Ovary (tissue), 3 donors: ENCODE results near the gene ATP13A5.

Source experiments
- POLR2A ChIP-seq: fragments of 450-650 bp; IDR thresholded peaks from one replicate; pipeline ENCODE4 v1.6.1; 2017; ENCODE audit warnings: antibody characterized with exemption, mild to moderate bottlenecking, moderate library complexity
- TF ChIP-seq, protein P1 (sequence below), 3 donors: fragments of 450-650 bp in 2 of 3; fragments of 200-600 bp in 1 of 3; IDR thresholded peaks; one replicate each; pipeline versions ENCODE4 v1.5.1 to v1.8.0; 2016 to 2022; ENCODE audit warnings: antibody characterized with exemption in 3 of 3, mild to moderate bottlenecking in 1 of 3
- donor health status: DM: no; HTN: no; CAD: no.

DNA sequence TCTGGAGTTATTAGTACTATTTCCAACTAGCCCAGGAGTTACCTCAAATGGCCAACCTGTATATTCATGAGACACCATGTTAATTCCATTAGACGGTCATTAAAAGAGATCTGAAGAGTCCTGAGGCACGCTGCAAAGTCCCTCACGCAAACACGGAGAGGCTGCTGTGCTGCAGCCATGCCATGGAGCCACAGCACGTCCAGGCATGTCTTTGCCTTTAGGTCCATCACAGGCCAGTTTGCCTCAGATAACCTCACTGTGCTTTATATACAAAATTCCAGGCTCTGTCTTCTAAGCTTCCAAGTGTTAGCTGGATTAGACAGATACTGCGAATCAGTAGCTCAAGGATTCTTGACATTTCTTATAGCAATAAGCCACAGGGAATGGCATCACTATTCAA is 147.4 kb downstream of the ATP13A5 start:
- TF ChIP-seq, protein P1, sequence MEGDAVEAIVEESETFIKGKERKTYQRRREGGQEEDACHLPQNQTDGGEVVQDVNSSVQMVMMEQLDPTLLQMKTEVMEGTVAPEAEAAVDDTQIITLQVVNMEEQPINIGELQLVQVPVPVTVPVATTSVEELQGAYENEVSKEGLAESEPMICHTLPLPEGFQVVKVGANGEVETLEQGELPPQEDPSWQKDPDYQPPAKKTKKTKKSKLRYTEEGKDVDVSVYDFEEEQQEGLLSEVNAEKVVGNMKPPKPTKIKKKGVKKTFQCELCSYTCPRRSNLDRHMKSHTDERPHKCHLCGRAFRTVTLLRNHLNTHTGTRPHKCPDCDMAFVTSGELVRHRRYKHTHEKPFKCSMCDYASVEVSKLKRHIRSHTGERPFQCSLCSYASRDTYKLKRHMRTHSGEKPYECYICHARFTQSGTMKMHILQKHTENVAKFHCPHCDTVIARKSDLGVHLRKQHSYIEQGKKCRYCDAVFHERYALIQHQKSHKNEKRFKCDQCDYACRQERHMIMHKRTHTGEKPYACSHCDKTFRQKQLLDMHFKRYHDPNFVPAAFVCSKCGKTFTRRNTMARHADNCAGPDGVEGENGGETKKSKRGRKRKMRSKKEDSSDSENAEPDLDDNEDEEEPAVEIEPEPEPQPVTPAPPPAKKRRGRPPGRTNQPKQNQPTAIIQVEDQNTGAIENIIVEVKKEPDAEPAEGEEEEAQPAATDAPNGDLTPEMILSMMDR (IDR thresholded peaks at IDR 0.05) = no peak
- TF ChIP-seq POLR2A = no peak
